CD4-positive, alpha-beta T cell treated with Interleukin-6 for 4 hours (primary cell): ENCODE measurements around the gene CD2.
A peak's percentile ranks its signal among the peaks of the same experiment; 100 is the strongest.

Source experiments
- DNase-seq: peaks from one replicate; pipeline ENCODE4 v3.0.0-alpha.2; 2020; ENCODE audit warnings: mixed read lengths

CD2 gene, protein sequence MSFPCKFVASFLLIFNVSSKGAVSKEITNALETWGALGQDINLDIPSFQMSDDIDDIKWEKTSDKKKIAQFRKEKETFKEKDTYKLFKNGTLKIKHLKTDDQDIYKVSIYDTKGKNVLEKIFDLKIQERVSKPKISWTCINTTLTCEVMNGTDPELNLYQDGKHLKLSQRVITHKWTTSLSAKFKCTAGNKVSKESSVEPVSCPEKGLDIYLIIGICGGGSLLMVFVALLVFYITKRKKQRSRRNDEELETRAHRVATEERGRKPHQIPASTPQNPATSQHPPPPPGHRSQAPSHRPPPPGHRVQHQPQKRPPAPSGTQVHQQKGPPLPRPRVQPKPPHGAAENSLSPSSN

DNA sequence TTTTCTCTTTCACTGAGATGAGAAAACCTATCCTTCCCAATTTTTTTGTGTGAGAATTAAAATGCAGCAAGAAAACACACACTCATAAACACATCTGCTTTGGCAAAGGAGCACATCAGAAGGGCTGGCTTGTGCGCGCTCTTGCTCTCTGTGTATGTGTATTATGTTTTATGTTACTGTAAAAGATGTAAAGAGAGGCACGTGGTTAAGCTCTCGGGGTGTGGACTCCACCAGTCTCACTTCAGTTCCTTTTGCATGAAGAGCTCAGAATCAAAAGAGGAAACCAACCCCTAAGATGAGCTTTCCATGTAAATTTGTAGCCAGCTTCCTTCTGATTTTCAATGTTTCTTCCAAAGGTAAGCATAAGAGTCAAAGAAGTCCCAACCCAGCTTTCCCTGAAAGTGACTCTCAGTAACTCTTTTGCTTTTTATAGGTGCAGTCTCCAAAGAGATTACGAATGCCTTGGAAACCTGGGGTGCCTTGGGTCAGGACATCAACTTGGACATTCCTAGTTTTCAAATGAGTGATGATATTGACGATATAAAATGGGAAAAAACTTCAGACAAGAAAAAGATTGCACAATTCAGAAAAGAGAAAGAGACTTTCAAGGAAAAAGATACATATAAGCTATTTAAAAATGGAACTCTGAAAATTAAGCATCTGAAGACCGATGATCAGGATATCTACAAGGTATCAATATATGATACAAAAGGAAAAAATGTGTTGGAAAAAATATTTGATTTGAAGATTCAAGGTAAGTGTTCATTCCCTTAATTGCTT lies at the start of gene CD2:
Gene CD2 (plus strand): TSS at position 233 of the 780 bp plus-strand sequence. CDS start 63 bp downstream, at position 296.
- DNase-seq, result peak; percentile 80

DNA sequence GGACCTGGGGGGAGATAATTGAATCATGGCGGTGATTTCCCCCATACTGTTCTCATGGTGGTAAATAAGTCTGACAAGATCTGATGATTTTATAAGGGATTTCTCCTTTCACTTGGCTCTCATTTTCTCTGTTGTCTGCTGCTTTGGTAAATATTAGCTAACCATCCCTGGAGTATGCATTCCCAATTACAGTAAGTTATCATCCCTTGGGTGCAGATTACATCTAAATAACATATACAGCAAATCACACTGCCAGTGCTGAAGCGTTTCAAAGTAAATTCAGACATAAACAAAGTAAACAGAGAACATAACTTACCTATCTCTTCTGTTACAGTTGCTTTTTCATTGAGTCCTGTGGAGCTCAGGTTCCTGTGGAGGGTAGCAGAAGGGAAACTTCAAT lies 48.1 kb upstream of the CD2 start:
- DNase-seq, result no peak

DNA sequence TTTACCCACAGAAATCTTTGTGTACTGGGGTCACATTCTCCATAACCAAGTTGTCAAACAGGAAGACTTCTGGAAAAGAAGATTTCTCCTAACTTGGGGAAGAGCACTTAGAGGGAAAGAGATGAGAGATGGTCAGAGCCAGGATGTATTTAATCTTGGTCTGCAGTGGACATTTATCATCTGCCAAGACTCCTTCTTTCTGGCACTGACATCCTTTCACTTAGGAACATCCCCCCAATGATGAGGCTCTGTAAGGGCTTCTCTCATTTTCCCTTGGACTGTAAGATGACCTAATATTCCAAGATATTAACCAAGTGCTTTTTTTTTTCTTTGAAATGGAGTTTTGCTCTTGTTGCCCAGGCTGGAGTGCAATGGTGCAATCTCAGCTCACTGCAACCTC lies 47.4 kb upstream of the CD2 start:
- DNase-seq, result no peak

DNA sequence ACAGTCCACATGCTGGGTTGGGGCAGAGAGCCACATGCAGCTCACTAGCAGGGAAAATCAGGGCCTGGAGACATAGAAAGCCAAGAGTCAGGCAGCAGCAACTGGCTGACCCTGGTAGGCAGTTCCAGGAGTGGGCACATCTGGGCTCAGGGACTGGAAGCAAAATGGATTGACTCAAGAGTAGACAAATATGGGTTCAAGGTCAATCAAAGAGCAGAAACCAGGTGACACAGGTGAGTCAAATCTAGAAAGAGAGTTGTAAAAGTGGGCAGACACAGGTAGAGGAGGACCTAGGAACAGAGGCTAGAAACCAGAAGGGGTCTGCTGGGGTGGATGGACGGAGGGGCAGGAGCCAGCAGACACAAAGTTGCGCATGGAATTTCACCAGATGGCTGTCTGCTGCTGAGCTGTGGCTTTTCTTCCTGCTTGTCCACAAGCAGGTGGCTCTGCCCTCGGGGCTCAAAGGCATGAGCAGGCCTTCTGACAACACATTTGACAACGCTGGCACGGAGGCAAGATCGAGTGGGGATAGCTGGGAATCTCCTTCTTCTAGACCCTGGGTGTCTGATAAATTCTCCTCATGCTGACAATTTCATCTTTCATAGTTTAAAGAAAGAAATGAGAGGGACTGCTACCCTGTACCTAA lies 45.9 kb upstream of the CD2 start:
- no peak for DNase-seq

DNA sequence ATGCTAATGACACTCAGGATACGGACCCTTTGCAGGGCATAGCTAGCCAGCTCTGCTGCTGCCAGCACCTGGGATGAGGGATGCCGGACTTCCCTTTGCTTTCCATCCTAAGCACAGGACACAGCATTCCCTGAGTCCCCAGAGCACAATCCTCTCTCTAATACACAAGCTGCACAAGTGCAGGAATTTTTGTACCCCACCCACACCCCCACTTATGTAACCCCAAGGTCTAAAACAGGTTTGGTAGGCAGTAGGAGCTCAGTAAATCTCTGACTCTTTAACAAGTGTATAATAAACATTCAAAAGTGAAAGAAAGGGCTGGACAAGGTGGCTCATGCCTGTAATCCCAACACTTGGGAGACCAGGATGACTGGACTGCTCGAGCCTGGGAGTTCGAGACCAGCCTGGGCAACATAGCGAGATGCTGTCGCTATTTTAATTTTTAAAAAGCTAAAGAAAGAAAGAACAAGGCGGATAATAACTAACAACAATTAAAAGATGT lies 44.5 kb upstream of the CD2 start:
- DNase-seq, result no peak

DNA sequence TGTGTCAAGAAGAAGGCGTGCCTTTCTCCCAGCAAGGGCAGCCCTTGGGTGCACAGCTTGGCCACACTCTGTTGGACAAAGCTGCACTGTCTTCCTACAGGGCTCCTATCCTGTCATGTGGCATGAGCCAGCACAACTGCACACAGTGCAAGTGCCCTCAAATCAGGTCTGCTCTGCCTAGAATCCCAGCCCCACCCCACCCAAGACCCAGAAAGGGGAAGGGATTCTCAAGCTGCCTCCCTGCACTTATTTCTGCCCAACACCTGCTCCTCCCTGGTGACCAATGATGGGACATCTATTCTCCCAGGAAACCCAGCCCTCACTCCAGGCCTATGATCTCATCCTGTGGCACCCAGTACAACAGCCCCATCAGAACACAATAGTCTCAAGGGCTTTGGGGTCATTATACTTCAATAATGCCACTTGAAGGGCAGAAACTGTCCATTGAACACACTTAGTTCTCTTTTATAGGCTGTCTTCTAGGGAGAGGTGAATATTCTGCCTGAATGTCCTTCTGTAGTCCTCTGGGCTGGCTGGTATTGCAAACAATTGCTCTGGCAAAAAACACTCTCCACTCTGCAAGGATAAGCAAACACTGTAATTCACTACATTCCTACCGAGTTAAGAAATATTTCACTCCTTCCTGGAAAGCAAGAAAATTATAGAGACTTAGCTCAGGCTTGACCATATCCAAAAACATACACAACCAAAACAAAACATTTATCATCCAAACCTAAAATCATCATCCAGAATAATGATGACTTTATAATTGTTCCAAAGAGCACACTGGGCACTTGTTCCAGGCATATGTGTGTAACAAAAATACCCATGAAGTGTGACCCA lies 43.6 kb upstream of the CD2 start:
- DNase-seq, result no peak

DNA sequence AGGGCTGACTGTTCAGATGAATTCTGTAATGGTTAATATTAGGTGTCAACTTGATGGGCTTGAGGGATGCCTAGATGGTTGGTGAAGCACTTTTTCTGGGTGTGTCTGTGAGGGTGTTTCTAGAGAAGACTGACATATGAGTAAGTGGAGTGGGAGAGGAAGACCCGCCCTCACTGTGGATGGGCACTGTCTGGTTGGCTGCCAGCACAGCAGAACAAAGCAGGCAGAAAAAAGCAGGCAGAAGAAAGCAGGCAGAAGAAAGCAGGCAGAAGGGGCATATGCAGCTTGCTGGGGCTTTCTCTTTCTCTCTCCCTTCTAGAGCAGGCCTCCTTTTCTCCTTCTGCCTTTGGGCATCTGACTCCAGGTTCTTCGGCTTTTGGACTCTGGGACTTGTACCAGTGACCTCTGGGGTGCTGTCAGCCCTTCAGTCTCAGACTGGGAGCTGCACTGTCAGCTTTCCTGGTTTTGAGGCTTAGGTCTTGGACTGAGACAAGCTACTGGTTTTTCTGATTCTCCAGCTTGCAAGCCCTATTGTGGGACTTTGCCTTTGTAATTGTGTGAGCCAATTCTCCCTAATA lies 42.9 kb upstream of the CD2 start:
- DNase-seq, result peak; percentile 6

DNA sequence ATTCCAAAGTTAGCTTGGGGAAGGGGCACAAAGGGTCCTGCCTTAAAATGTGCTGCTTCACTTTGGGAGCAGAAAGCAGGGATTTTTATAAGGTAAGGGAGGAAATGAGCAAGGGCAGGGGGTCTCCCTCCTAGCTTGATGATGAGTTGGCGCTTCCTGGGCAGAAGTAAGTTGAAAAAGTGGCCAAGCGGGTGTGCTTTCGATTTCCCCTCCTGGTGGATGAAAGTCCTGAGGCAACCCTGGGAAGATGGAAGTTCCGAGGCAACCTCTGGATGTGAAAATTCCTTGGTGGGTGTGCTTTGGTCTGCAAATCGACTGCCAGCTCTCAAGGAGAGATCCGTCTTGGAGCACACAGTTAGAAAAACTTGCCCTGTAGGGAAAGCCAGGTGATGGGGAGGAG lies 41.7 kb upstream of the CD2 start:
- no peak for DNase-seq

DNA sequence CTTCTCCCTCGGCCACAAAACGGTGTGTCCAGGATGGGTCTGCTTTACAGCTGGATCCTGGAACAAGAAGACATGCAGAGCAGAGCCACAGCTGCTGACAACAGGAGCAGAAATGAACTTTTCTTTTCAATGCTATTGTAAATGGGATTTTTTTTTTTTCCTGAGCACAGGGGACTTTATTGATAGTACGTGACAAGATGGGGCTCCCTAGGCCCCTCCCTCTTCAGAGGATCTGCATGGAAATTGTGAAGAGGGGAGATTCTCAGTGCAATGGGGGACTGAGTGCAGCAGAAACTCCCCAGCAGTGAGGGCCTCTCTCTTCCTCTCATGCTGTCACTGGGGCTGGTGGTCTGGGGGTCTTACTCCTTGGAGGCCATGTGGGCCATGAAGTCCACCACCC lies 40.8 kb upstream of the CD2 start:
- no peak for DNase-seq

DNA sequence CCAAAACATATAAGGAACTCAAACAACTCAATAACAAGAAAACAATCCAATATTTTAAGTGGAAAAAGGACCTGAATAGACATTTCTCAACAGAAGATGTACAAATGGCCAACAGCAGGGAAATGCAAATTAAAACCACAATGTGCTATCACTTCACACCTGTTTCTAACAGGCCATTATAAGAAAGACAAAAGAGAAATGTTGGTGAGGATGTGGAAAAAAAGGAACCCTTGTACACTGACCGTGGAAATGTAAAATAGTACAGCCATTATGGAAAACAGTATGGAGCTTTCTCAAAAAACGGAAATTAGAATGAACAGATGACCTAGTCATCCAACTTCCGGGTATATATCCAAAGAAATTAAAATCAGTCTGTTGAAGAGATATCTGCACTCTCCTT lies 37.8 kb upstream of the CD2 start:
- DNase-seq, result no peak

DNA sequence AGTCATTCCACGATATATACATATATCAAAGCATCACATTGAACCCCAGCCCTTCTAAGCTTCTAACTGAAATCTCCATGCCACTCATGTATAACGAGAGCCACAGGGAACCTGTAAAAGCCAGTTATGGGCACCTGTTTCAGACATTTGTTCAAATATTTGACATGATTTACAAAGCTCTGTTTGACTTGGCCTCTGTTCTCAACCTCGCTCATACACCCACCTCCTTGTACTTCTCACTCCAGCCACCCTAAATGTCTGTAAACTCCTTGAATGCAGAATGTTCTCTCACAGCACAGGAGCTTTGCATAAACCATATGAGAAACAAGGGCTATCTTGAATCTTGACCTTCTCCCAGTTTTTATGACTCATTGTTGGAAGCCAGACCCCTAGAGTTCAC lies 36.9 kb upstream of the CD2 start:
- no peak for DNase-seq

DNA sequence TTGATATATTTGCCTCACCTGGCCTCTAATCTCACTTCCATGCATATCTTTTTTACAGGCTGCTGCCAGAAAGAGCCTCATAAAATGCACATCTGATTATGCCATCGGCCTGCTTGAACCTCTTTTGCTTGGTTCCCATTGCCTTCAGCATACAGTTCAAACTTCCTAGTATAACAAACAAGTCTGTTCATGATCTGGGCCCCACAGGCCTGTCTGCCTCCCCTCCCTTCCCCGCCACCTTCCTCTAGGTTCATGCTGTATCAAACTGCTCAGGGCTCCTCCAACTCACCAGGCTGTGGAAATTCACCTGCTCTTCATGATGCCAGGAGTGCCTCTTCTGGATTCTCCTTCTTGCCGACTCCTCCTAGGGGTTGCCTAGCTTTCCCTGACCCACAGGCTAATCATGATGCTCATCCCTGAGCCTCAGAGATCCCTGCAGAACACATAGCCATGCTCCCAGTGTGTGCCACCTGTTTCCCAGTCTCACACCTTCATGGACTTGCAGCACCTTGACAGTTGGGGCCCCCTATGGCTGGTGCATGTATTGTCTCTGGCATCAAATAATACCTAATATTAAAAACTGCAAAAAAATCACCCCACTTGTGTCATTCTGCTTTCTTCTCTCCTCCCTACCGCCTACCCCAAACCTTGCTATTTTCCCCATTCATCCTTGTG lies 33.7 kb upstream of the CD2 start:
- DNase-seq, result no peak

DNA sequence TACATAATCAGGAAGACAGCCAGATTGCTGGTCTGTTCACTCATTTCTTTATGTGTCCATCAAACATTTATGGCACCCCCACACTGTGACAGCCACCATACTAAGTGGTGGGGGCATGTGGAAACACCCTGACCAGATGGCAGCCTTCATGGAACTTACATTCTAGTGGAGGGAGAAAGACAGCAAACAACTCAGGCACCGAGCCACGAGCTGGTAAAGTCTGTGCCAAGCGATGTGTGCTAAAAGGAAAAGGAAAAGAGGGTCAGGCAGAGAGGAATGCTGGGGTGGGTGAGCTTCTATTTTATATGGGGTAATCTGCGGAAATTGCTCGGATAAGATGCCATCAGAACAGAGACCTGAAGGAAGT lies 33.2 kb upstream of the CD2 start:
- DNase-seq, result no peak

DNA sequence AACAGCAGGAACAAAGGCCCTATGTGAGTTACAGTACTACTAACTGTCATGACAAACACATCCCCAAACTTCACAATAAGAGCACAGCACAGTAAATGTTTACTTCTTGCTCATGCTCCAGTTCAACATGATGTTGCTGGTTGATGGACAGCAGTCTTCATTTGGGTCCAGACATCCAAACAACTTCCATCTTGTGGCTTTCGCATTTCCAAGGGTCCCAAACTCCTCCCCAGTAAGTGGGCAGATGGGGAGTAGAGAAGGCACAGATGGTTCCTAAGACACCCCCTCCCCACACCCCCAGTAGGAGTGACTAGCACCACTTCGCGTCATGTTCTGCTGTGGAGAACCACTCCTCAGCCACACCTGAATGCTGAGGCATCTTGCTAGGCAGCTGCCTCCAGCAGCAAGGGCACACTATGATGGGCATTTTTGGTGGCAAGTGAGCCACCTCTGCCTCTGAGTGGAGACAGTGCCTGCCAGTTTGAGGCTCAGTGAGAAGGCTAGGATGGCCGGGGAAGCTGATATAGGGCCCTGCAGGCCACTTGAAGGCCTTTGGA lies 32.7 kb upstream of the CD2 start:
- DNase-seq, result no peak

DNA sequence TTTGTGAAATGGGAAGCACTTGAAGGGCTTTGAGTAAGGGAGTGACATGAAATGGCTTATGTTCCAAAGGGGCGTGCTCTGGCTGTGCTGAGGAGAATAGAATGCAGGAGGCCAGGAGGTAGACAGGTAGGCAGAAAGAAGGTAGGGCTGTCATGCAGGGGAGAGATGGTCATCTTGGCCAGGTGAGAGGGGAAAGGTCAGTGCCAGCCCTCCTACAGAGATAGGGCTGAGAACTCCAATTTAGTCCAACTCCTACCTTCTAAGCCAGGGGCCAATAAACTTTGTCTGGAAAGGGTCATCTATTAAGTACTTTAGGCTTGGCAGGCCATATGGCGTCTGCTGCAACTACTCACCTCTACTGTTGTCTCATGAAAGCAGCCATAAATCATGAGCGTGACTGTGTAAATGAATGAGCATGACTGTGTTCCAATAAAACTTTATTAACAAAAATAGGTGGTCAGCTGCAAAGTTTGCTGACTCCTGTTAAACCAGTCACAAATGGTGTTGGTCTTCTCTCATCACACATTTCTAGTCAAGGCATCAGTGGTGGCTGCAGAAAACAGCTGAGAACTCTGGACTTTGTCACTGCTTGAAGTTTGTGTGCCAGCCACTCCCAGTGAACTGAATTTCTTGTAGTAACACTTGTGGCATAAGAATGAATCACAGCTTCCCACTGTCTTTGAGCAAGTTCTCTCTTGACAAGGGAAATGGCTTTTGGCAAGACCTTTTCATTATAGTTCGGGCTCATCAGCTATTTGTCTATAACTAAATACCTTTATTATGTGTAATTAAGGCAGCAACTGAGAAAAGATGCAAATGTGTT lies 32.0 kb upstream of the CD2 start:
- DNase-seq, result no peak

DNA sequence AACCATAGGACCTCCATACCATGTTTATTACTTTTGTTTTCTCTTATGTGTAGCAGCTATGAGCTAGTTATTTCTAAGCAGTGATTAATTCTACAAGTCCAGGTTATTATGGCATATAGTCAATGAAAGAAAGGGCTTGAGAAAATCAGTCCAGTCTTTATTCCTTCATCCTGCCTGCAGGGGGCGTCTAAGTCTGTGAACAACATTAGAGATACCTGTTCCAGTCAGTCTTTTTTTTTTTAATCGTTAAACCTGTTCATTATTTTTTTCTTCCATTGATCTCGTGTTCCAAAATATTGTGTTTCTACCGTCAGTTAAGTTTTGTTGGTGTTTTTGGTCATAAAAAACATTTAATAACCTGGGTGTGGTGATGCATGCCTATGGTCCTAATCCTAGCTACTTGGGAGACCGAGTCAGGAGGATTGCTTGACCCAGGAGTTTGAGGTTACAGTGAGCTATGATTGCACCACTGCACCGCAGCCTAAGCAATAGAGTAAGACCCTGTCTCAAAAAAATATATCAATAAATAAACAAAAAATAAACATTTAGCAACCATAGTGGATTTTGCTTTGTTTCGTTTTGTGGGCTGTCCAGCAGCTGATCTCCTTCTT lies 29.4 kb upstream of the CD2 start:
- peak; percentile 90 for DNase-seq

DNA sequence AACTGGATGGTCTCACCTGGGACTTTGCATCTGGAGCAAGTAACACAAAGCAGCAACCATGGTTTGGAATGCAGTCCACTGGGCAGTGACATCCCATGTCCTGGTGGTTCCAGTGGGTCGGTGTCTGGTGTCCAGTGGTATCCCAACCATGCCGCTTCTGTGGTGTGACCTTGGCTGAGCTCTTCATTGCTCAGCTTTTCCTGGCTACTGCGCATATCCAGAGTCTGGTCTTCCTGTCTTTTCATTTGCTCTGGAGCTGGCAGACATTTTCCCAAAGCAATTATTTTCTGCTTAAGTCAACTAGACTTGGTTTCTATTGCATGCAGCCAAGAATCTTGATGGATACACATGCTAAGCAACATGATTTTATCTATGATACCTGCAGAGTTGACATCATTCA lies 28.4 kb upstream of the CD2 start:
- DNase-seq, result no peak

DNA sequence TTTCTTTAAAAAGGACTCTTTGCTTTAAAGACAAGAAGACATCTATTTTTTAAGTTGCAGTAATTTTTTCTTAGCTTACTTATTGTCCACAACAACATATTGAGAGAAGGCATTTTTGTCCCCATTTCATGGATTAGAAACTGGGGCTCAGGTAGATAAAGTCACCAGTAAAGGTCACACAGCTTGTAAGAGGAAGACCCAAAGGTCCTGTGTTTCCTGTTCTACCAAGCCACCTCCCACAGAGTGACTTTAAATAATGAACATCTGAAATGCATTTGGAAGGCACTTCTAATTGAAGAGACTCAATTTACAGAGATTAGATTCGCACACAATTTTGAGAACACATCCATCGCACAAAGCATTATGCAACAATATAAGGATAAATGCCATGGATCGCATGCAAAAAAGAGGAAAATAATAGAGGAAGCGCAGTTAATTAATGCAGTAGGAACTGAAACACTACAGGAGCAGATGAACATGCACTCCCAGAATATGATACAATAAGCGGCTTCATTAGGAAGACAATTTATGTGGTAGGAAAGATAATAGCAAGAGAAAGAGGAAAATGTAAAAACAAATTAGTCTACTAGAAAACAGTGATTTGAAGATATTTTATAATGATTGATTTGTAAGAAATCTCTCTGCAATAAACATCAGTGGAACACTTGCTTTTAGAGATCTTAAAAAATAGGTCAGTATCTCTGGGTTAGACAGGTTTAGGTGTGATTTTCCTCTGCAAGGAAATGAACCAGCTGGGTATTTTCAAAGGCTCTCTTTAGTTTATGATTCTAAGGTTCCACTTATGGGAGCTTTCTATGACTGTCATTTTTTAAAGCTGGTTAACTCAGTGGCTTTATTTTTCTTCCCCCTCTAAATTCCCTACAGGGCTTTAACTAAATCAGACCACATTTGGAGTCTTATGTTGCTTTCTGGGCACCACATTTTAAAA lies 27.1 kb upstream of the CD2 start:
- DNase-seq, result no peak

DNA sequence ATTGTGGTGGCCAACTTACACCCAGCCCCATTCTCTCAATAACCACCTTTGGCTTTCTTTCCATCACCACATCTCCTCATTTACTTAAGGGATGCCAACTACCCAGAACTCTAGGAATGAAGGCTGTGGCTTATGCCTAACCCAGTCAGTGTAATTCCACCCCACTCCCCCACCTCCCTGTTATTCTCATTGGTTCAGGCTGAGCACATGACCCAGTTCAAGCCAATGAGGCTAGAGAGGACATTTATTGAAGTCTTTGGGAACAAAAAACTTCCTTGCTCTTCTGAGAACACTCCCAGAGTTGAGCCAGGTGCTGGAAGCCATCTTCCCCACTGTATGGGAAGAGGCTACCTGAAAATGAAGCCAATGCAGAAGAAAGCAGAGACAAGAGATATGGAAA lies 22.8 kb upstream of the CD2 start:
- DNase-seq, result no peak
